GM12874 (cell line): Measurements from ENCODE around the gene ZBTB16.

Experiments used
- TF ChIP-seq, protein P1 (sequence below): IDR thresholded peaks from 2 replicates; pipeline ENCODE4 v1.5.1; 2011; ENCODE audit warnings: low read depth, mild to moderate bottlenecking, control low read depth, low read length, moderate library complexity; ENCODE audit not compliant: insufficient read depth

Gene ZBTB16

DNA sequence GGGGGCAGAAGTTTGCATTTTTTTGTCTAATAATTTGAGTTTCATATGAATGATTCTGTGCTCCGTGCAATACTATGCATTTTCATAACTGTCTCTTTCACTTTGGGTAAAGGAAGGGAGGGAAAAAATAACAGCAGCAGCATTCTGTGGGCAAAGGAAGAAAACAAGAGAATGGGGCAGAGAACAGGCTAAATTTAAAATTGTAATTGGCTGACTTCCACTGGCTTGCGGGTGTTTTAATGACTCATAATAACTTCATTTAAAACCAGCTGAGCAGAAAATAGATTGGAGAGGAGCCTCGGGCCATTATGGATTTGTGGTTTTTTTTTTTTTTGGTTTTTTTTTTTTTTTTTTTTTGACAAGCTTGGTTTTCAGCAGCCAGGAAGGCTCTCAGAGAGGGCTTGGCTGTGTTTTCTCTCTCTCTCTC, 107.4 kb downstream of the ZBTB16 start:
- TF ChIP-seq, protein P1, sequence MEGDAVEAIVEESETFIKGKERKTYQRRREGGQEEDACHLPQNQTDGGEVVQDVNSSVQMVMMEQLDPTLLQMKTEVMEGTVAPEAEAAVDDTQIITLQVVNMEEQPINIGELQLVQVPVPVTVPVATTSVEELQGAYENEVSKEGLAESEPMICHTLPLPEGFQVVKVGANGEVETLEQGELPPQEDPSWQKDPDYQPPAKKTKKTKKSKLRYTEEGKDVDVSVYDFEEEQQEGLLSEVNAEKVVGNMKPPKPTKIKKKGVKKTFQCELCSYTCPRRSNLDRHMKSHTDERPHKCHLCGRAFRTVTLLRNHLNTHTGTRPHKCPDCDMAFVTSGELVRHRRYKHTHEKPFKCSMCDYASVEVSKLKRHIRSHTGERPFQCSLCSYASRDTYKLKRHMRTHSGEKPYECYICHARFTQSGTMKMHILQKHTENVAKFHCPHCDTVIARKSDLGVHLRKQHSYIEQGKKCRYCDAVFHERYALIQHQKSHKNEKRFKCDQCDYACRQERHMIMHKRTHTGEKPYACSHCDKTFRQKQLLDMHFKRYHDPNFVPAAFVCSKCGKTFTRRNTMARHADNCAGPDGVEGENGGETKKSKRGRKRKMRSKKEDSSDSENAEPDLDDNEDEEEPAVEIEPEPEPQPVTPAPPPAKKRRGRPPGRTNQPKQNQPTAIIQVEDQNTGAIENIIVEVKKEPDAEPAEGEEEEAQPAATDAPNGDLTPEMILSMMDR, result no peak

DNA sequence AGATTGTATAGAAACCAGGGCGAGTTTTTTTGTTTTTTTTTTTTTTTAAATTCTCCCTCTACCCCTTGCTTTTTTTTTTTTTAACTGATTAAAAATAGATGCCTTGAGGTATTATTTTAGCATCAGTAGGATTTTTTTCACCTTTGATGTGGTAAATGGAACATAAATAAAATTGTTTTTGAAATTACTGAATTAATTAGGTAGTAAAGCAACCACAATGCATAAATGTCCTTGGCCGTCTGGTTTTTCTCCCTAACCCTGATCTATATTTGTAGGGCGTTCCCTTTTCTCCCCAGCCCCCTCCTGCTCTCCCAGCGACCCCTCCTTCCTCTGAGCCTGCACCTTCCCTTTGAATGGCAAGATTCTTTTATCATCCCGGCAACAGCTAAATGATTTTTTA, 107.8 kb downstream of the ZBTB16 start:
- TF ChIP-seq, protein P1, result no peak

DNA sequence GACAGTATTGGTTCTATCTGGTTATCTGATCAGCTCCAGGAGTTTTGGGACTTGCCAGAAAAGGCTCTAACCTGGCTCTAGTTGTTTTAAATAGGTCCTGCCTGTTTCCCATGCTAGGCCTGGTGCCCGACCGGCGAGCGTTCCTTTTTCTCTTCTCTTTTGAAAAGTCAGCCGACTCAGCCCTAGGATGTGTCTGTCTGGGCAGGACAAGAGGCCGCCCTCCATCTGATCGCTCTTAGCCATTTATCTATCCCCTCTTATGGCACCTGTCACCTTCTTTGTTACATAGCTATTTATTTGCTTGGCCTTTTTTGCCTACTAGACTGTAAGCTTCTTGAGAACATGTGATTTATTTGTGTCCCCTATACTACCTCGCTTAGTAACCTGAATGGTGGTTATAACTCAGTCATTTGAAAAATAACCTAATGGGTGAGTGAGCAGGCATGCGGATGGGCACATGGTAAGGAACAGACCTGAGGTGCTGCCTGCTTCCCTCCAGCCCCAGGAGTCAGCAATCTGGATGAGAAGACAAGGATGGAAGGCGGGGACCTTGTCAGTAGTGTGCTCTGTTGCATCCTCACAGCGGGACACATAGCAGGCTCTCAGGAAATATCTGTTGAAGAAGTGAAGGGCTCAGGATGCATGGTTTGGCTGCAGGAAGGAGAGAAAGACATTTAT, 108.4 kb downstream of the ZBTB16 start:
- TF ChIP-seq, protein P1, result no peak

DNA sequence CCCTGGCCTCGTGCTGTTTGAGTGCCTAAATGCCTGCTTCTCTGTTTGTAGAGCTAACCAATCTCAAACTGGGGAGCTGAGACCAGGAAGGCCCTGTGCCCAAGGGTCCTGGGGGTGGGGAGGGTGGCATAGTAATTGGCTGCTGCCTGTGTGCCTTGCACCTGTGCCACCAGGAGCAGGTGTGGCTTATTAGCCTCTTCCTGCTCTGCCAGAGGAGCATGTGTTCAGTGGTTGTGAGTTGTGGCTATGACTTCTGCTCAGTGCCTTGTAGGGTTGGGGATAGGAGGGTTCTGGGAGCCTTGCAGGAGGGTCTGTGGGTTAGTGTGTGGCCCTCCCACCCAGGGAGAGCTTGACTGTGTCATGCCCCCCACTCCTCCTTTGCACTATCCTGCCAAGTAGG, 109.2 kb downstream of the ZBTB16 start:
- TF ChIP-seq, protein P1, result no peak

DNA sequence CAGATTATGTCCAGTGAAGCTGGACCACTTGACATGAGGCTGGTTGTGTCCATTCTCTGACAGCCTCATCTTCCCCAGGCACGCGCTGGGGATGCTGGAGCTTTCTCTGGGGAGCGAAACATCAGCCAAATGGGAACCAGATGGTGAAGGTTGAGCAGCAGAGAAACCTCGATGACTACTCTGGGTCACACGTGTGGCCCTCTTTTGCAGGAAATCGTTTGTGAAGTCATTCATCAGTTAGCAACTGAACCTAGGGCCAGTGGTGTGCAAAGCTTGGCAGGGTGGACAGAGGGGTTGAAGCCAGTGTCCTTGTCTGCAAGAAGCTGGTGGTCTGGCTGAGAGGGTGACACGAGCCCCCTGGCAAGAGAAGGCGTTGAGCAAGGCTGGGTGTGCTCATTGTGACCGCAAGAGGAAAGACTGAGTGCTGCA, 109.8 kb downstream of the ZBTB16 start:
- TF ChIP-seq, protein P1, result no peak

DNA sequence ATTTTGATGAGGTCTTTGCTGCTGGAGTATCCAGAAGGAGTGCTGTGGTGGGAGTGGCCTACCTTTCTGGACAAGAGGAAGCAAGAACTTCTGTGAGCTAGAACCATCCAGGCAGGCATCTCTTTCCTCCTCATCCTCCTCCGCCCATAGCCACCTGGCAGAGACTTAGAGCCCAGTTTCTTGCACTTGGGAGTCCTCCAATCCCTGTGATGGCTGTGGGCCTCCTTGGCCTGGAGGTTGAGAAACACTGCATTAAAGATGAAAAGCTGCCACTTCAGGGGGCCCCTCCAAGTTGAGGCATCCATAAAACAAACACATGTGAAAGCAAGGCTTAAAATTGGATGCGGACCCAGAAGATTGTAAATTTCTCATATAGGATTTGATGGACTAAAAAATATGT, 110.3 kb downstream of the ZBTB16 start:
- TF ChIP-seq, protein P1, result no peak

DNA sequence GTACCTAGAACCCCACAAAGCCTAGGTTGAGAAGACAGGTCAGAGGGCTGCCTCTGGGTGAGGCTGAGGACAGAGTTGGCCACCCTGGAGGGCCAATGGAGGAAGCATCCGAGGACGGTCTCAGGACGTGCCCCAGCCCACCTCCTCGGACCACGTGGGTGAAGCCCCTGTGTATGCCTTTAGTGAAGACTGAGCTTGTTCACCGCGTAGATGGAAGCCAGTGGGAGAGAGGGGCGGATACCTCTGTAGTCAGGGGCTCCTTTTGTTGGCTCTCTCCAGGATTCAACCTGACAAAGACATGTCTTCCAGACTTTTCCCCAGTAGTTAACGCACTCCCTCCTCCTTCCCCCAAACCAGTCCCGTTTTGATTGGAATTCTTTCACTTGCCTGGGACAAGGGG, 110.7 kb downstream of the ZBTB16 start:
- TF ChIP-seq, protein P1, result no peak
